ENCODE measurements around the gene SSC5D.
"Not testable (repeated sequence)": the region's sequence is repeated elsewhere in the genome, so short reads cannot be mapped to it uniquely, and the experiment has no call there.

Gene SSC5D

GRCh38 chr19:55487924-55488687 lies at the start of gene SSC5D:
SSC5D (plus strand) TSS chr19:55488436; CDS start chr19:55488590, 154 bp downstream.
- DNase-seq (ENCODE audit: low read depth), result no peak

- DNase-seq (ENCODE audit: low read depth), result no peak
Observed at GRCh38 chr19:55439052-55439451, 49.2 kb upstream of the SSC5D start.

- DNase-seq (ENCODE audit: low read depth), result no peak
Observed at GRCh38 chr19:55440411-55441105, 47.7 kb upstream of the SSC5D start.

GRCh38 chr19:55441319-55441691 lies 46.9 kb upstream of the SSC5D start:
- no peak for DNase-seq (ENCODE audit: low read depth)

- DNase-seq (ENCODE audit: low read depth), result no peak
Observed at GRCh38 chr19:55441692-55442321, 46.4 kb upstream of the SSC5D start.

- no peak for DNase-seq (ENCODE audit: low read depth)
Observed at GRCh38 chr19:55442372-55442961, 45.8 kb upstream of the SSC5D start.

GRCh38 chr19:55443045-55443823 lies 45.0 kb upstream of the SSC5D start, which contains the start of gene SHISA7:
SHISA7 (minus strand) TSS chr19:55443300; CDS start chr19:55442863, 437 bp downstream.
- DNase-seq (ENCODE audit: low read depth), result no peak

- DNase-seq (ENCODE audit: low read depth), result no peak
Observed at GRCh38 chr19:55443824-55444480, 44.3 kb upstream of the SSC5D start.

- DNase-seq (ENCODE audit: low read depth), result no peak
Observed at GRCh38 chr19:55444646-55445045, 43.6 kb upstream of the SSC5D start.

- DNase-seq (ENCODE audit: low read depth), result no peak
Observed at GRCh38 chr19:55446060-55446459, 42.2 kb upstream of the SSC5D start.

- DNase-seq (ENCODE audit: low read depth), result no peak
Observed at GRCh38 chr19:55447421-55448174, 40.6 kb upstream of the SSC5D start.

- DNase-seq (ENCODE audit: low read depth), result not testable (repeated sequence)
Observed at GRCh38 chr19:55448175-55448490, 40.1 kb upstream of the SSC5D start.

GRCh38 chr19:55449469-55449868 lies 38.8 kb upstream of the SSC5D start:
- no peak for DNase-seq (ENCODE audit: low read depth)

- DNase-seq (ENCODE audit: low read depth), result no peak
Observed at GRCh38 chr19:55451163-55451964, 36.9 kb upstream of the SSC5D start.

GRCh38 chr19:55451965-55452748 lies 36.1 kb upstream of the SSC5D start:
- no peak for DNase-seq (ENCODE audit: low read depth)

- DNase-seq (ENCODE audit: low read depth), result no peak
Observed at GRCh38 chr19:55452749-55453346, 35.4 kb upstream of the SSC5D start.

GRCh38 chr19:55453511-55454260 lies 34.5 kb upstream of the SSC5D start:
- DNase-seq (ENCODE audit: low read depth), result no peak

- no peak for DNase-seq (ENCODE audit: low read depth)
Observed at GRCh38 chr19:55454787-55455243, 33.4 kb upstream of the SSC5D start.

All from HS-5 (cell line).